GM04503 (cell line): ENCODE data around the gene RFC2.
"Not testable (repeated sequence)": the region's sequence is repeated elsewhere in the genome, so short reads cannot be mapped to it uniquely, and the experiment has no call there.

ENCODE experiments used
- DNase-seq: peaks from one replicate; pipeline ENCODE4 v3.0.0-alpha.2; 2012; ENCODE audit warnings: low read depth

Gene RFC2

DNA sequence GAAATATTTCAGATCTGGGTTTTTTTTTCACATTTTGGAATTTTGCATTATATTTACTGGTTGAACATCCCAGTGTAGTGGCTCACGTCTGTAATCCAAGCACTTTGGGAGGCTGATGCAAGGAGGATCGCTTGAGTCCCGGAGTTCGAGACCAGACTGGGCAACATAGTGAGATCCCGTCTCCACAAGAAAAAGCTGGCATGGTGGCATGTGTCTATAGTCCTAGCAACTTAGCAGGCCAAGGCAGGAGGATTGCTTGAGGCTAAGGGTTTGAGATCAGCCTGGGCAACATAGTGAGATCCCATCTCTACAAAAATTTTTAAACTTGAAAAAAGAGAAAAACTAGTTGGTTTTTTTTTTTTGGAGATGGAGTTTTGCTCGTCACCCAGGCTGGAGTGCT, 6.0 kb downstream of the RFC2 start:
- no peak for DNase-seq

GRCh38 chr7:74246497-74246896, 7.7 kb downstream of the RFC2 start:
- DNase-seq = no peak

DNA sequence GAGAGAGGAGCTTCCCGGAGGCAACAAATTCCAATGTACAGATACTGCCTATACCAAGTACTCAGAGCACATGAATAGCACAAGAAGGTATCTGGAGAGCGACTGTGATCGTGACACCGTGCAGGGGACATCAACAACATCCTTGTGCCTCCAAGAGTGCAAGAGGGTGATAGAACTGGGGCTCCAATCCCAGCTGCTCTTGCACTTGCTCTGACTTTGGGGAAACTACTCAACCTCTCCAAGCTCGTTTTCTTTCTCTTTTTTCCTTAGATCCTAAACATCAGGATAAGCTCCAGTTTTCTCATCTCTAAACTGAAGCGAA, 12.1 kb downstream of the RFC2 start:
- no peak for DNase-seq

- no peak for DNase-seq
Observed at GRCh38 chr7:74240482-74240881, 13.7 kb downstream of the RFC2 start.

- DNase-seq = no peak
Observed at GRCh38 chr7:74236284-74236683, 17.9 kb downstream of the RFC2 start.

DNA sequence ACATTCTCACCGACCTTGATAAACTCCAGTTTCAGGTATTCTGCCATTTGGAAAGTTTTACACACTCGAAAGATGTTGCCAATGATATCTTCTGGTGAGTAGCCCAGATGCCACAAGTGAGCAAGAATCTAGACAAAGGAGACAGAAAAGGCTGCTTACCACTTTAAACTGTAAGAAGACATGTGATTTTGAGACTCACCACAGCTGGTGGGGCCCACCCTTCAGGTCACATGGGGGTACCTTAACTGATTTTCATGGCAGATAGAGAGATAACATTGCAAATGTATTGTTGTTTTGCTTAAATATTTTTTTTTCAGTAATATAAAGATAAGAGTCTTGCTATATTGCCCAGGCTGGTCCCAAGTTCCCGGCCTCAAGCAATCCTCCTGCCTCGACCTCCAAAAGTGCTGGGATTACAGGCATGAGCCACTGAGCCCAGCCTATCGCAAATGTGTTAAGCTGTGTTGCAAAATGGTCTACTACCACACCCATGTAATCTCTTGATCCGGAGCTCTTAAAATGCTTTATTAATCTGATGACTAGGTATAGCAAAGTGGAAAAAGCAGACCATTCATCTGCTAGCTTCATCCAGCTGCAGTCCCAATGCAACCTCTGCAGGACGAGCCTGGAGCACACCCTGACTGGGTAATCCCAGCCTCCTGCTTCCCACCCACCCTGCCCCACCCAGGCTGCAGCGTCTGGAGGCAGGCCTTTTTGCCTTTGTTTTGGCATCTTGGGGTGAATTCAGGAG, 18.5 kb downstream of the RFC2 start:
- DNase-seq = no peak

DNA sequence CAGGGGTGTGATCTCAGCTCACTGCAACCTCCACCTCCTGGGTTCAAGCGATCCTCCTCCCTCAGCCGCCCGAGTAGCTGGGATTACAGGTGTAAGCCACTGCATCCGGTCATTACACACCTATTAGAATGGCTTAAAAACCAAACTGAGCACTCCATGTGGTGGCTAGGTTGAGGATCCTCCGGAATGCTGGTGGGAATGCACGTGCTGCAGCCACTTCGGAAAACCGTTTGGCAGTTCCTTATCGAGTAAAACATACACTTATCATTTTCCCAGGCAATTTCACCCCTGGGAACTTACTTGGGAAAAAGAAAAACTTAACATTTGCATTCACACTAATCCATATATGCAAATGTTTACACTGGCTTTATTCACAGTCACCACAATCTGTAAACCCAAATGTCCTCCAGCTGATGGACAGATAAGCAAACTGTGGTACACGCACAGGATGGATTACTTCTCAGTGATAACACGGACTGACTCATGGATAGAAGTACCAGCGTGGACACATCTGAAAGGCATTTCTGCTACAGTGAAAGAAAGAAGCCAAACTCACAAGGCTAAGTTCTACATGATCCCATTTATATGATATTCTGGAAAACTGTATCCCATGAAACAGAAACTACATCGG, 20.4 kb downstream of the RFC2 start:
- no peak for DNase-seq

GRCh38 chr7:74231232-74231590, 23.0 kb downstream of the RFC2 start:
- DNase-seq = no peak

DNA sequence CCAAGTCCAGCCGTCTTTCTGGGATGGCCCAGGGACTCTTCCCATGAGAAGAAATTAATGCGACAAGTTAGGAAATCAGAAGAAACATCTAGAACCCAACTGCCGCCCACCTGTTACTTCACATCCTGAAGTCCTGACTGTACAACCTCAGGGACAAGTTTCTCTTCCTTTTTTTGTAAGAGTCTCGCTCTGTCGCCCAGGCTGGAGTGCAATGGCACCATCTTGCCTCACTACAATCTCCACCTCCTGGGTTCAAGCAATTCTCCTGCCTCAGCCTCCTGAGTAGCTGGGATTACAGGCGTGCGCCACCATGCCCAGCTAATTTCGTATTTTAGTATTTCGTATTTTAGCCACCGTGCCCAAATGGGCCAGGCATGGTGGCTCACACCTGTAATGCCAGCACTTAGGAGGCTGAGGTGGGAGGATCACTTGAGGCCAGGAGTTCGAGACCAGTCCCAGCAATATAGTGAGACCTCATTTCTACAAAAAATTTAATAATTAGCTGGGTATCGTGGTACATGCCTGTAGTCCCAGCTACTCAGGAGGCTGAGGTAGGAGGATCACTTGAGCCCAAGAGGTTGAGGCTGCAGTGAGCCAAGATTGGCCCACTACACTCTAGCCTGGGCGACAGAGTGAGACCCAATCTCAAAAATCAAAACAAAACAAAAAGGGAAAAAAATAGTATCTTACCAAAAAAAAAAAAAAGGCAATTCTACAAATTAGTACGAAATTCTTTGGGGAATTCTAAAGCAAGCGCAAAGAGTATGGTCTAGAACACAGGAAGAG, 23.6 kb downstream of the RFC2 start:
- DNase-seq = no peak

- DNase-seq = no peak
Observed at GRCh38 chr7:74228951-74229900, 25.0 kb downstream of the RFC2 start.

DNA sequence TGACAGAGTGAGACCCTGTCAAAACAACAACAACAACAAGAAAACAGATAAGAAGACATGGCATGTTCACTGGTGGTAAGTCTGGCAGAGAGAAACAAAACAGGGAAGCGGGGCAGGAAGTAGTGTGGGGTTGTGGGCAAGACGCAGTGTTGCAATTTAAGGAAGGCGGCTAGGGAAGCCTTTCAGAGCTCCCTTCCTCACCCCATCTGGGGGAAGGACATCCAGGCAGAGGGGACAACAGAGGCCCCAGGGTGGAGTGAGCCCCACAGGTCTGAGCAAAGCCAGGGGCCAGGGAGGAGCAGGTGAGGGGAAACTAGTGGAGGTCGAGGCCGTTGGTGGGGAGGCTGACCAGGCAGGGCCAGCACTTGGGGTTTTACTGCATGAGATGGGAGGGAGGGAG, 27.6 kb downstream of the RFC2 start:
- DNase-seq = no peak

DNA sequence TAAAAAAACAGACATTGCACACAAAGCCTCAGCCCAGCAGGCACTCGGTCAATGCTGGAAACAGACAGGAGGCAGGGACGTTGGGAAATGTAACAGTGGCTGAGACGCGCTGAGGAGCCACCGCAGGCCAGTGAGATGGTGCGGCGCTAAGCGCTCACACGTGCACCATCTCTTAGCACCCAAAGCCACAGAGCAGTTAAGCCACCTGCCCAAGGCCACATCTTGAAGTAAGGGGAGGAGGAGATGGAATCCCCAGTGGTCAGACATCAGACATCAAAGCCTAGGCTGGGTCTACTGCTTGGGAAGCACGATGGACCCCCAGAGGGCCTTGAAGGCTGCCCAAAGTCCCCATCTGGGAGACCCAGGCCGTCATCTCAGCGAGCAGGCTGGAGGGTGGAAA, 28.8 kb downstream of the RFC2 start:
- DNase-seq = no peak

GRCh38 chr7:74224907-74225306, 29.3 kb downstream of the RFC2 start:
- DNase-seq = not testable (repeated sequence)

DNA sequence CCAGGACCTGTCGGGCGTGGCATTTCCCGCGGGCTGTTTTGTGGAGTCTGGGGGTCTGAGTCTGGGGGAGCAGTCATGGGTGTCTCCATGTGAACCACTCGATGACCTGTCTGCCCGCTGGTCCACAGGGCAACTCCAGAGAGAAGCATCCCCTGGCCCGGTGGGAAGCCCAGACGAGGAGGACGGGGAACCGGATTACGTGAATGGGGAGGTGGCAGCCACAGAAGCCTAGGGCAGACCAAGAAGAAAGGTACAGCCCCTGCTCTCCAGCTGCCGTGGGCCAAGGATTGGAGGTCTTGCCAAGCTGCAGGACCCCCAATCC, 29.7 kb downstream of the RFC2 start:
- no peak for DNase-seq

- no peak for DNase-seq
Observed at GRCh38 chr7:74223711-74224510, 30.3 kb downstream of the RFC2 start.

DNA sequence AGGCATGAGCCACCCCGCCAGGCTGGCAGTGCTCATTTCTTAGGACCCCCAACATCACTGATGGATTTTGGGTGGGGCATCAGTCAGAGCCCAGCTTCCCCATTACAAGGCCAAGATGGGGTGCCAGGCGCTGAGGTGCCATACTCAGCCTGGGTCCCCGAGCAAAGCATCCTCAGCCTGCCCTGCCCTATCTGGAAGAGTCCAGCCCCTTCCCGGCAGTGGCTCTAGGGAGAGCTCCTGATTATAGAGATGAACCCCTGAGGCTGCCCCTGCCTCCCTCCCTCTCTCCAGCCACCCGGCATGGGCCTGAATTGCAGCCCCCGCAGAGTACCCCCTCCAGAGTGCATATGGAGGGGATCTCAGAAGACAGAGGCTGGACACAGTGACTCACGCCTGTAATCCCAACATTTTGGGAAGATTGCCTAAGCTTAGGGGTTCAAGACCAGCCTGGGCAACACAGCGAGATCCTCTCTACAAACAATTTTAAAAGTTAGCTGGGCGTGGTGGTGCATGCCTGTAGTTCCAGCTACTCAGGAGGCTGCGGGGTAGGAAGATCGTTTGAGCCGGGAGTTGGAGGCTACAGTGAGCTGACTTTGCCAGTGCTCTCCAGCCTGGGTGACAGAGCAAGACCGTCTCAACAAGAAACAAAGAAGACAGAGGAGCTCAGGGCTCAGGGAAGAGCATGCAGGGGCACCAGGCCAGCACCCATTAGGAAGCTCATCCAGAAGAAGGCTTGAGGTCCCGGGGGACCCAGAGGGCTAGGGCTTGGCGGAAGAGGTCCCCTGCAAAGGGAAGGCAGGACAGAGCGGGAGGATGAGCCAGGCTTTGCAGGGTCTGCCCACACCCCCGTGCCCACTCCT, 31.1 kb downstream of the RFC2 start:
- no peak for DNase-seq

DNA sequence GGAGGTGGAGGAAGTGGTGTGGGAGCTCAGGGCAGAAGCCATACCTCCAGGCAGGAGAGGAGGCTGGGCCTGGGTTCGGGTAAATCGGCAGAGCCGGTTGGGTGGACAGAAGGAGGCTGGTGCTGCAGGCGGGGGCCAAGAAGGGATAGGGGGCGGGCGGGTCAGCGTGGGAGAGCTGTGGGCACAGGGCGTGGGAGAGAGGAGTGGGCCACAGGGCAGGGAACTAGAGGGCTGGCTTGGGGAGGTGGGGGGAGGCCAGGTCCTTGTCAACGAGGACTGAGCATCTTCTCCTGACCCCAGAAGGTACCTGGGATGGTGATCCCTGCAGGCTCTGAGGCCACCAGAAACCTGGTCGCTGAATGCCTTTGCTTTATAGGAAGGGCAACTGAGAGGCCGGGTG, 32.5 kb downstream of the RFC2 start:
- DNase-seq = no peak

- no peak for DNase-seq
Observed at GRCh38 chr7:74220229-74220628, 34.0 kb downstream of the RFC2 start.

- no peak for DNase-seq
Observed at GRCh38 chr7:74219416-74219815, 34.8 kb downstream of the RFC2 start.

DNA sequence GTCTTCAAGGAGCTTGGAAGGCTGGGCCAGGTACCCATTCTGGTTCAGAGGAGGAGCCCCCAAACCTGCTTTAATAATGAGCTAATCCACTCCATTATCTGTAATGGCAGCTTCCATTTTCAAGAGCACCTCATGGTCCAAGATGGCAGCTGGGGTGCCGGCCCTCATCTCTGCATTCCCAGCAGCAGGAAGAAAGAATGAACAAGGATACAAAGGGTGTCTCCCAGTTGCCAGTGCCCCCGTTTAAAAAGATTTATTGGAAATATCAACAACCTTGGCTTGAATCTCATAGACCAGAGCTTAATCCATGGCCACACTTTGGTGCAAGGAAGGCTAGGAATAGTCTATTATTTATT, 35.9 kb downstream of the RFC2 start:
- no peak for DNase-seq
